ENCODE results near the gene PCDH10. TPM values are rescaled to one million over a fixed set of nuclear protein-coding genes. Genes with fewer than 3 reads are reported as not detected.

PCDH10 gene
- total and polyA plus RNA-seq, 12 donors: 0.01 to 0.20 (median 0.09) TPM; not detected in 3

GRCh38 chr4:133131829-133132460 is 17.1 kb upstream of the PCDH10 start:
- H3K36me3 ChIP-seq: no peaks in the 10 kb centered on the region
- no peaks in the 10 kb centered on the region for H3K4me1 ChIP-seq
- no peak overlapping the region for H3K4me3 ChIP-seq
- WGBS, 2 donors: 46 to 57% methylated on average over 2 of the region's 2 CpGs
- TF ChIP-seq CTCF (IDR thresholded peaks at IDR 0.05): no peak
- DNase-seq: no peak
- intact Hi-C loops (cut with DNase I): no loop called here
- ATAC-seq: no peak
- no peak overlapping the region for H3K27ac ChIP-seq
- H3K27me3 ChIP-seq: peaks cover 0 to 5% (median 0%) of the 10 kb centered on the region in 7 donors
- H3K9me3 ChIP-seq: no peaks in the 10 kb centered on the region

GRCh38 chr4:133136833-133137232 is 12.3 kb upstream of the PCDH10 start:
- Histone ChIP-seq H3K4me3 (no peak overlapping the region), H3K36me3 (no peaks in the 10 kb centered on the region), H3K27ac (no peak overlapping the region), H3K27me3 (peaks cover 0 to 17% (median 6%) of the 10 kb centered on the region in 7 donors), H3K4me1 (no peaks in the 10 kb centered on the region), H3K9me3 (no peaks in the 10 kb centered on the region)
- DNase-seq: no peak
- no peak for TF ChIP-seq CTCF (IDR thresholded peaks at IDR 0.05)
- WGBS, 2 donors: 83 to 94% methylated on average over 3 of the region's 3 CpGs
- intact Hi-C loops (cut with DNase I): no loop called here
- ATAC-seq: no peak

- no peaks in the 10 kb centered on the region for H3K36me3 ChIP-seq
- no peak for ATAC-seq
- intact Hi-C loops (cut with DNase I): no loop called here
- TF ChIP-seq CTCF (IDR thresholded peaks at IDR 0.05): no peak
- H3K27me3 ChIP-seq: peaks cover 0 to 25% (median 13%) of the 10 kb centered on the region in 7 donors
- H3K4me3 ChIP-seq: no peak overlapping the region
- DNase-seq: no peak
- H3K9me3 ChIP-seq: no peaks in the 10 kb centered on the region
- H3K4me1 ChIP-seq: no peaks in the 10 kb centered on the region
- no peak overlapping the region for H3K27ac ChIP-seq
- 48 to 57% methylated on average over 1 of the region's 1 CpG for WGBS, 2 donors
These were observed 11.5 kb upstream of the PCDH10 start for GRCh38 chr4:133137571-133137970.

GRCh38 chr4:133143775-133144430 is 5.2 kb upstream of the PCDH10 start:
- no peak for ATAC-seq
- intact Hi-C loops (cut with DNase I): no loop called here
- Histone ChIP-seq H3K27ac (no peak overlapping the region), H3K4me3 (no peak overlapping the region), H3K9me3 (no peaks in the 10 kb centered on the region), H3K27me3 (peaks cover 0 to 78% (median 67%) of the 10 kb centered on the region in 7 donors), H3K4me1 (peaks cover 0 to 27% (median 26%) of the 10 kb centered on the region in 9 donors), H3K36me3 (no peaks in the 10 kb centered on the region)
- no peak for TF ChIP-seq CTCF (IDR thresholded peaks at IDR 0.05)
- 64 to 65% methylated on average over 3 of the region's 3 CpGs for WGBS, 2 donors
- DNase-seq: no peak
